Activated T-cell treated with anti-CD3 and anti-CD28 coated beads for 24 hours (primary cell): ENCODE data around the gene DNHD1.
"Not testable (repeated sequence)": the region's sequence is repeated elsewhere in the genome, so short reads cannot be mapped to it uniquely, and the experiment has no call there.

Experiments
- DNase-seq: peaks from one replicate; pipeline ENCODE4 v3.0.0-alpha.2; 2020; ENCODE audit warnings: low read depth

Gene DNHD1

GRCh38 chr11:6480299-6480914, 16.7 kb upstream of the DNHD1 start:
- DNase-seq, result no peak

DNA sequence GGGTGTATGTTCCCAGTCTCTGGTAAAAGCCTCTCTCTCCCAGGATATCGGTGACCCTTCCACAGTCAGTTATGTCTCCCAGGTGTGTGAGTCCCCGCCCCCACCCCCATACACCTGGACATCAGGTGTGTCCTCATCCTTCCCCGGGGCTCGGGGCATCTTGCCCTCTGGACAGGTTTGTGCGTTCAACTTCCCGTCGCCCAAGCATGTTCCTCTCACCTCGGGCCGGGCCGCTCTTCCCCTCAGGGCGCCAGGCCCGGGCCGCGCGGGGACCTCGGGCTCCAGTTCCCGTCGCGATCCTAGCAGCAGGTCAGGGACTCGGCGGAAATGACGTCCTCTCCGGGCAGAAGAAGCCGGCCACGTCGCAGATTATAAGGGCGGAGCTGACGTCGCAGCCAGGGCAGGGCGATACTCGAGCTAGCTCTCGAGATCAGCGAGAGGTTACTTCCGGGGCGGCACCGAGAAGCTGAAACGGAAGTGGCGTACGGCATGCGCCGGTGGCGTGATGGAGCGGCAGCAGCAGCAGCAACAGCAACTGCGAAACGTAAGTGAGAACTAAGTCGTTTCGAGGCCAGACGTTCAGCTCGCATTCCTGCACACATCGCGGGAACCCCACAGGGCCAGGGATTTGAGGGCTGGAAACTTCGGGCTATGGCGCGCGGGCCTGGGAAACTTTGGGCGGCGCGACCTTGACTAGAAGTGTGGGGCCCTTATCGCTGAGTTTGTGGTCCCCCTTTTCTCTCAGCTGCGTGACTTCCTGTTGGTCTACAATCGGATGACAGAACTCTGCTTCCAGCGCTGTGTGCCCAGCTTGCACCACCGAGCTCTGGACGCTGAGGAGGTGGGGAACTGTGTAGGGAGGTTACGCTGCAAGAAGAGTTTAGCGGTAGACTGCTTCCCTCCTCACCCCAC, 15.8 kb upstream of the DNHD1 start, which contains the start of the genes ARFIP2 and TIMM10B:
Gene ARFIP2 (minus strand): TSS at position 320 of the 912 bp plus-strand sequence. CDS start 910 bp downstream, outside the sequence.
Gene TIMM10B (plus strand): TSS at position 490 of the 912 bp plus-strand sequence. CDS start 16 bp downstream, at position 506.
- peak; percentile 96 for DNase-seq

DNA sequence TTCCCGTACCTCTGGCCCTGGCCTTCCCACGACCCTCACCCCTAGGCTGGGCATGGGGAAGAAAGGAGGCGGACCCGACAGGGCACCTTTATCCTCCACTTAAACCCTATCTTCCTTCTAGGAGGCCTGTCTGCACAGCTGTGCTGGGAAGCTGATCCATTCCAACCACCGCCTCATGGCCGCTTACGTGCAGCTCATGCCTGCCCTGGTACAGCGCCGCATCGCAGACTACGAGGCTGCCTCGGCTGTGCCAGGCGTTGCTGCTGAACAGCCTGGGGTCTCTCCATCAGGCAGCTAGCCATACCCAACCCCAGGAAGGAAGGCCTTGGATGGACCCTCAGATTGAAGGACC, 15.2 kb upstream of the DNHD1 start:
- no peak for DNase-seq

DNA sequence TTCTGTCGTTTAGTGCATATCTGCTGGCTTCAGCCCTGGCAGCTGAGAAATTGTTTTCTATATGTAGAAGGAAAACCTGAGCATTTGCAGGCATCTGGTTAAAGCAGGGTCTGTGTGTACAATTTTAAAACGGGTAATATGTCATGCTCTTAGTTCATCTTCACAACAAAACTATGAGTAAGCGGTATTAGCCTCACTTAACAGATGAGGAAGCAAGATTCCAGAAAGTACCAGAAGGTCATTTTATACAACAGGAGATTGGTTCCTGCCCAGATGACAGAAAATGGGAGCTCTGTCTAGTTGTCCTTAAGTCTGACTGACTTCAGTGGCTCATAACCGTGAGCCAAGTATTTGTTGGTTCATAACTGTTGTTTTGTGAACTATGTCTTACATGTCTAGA, 14.6 kb upstream of the DNHD1 start:
- DNase-seq, result no peak

- no peak for DNase-seq
Measured at GRCh38 chr11:6483015-6483414, 14.1 kb upstream of the DNHD1 start.

GRCh38 chr11:6485661-6486060, 11.4 kb upstream of the DNHD1 start:
- no peak for DNase-seq

- DNase-seq, result no peak
Measured at GRCh38 chr11:6486256-6486655, 10.8 kb upstream of the DNHD1 start.

GRCh38 chr11:6486938-6487337, 10.1 kb upstream of the DNHD1 start:
- no peak for DNase-seq

- DNase-seq, result no peak
Measured at GRCh38 chr11:6488342-6488741, 8.7 kb upstream of the DNHD1 start.

DNA sequence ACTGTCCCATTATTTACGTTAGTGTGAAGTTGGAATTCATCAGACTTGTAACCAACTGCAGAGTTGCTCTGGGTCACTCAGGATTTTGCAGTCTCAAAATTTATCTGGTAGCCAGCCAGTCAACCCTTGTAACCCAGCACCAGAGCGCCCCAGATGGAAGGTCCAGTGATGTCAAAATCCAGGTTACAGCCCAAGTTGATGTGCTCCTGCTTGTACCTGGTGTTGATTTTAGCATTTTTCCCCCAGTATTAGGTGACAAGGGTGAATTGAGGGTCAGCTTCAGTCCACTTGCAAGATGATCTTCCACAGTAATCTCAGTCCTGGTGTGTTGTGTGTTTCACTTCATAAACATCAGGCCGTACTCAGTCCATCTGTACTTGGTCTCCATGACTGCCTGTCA, 8.3 kb upstream of the DNHD1 start:
- no peak for DNase-seq

- no peak for DNase-seq
Measured at GRCh38 chr11:6489306-6489705, 7.8 kb upstream of the DNHD1 start.

- DNase-seq, result no peak
Measured at GRCh38 chr11:6498121-6498520, 1.0 kb downstream of the DNHD1 start.

- no peak for DNase-seq
Measured at GRCh38 chr11:6498544-6498943, 1.5 kb downstream of the DNHD1 start.

GRCh38 chr11:6502382-6502781, 5.3 kb downstream of the DNHD1 start:
- DNase-seq, result no peak

DNA sequence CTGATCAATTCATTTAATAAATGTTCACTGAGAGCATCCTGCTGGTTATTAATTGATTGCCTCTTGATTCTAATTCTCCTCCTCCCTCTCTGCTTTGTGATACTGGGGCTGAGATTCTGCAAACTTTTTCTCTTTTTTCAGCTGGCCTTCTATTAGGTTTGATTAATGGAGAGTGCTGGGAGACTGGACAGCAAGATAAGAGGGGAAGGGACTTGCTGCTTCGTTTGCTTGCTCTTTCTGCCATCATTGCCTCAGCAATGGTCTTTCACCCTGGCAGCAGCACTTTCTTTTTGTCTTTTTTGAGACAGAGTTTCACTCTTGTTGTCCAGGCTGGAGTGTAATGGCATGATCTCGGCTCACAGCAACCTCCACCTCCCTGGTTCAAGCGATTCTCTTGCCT, 7.1 kb downstream of the DNHD1 start:
- no peak for DNase-seq

DNA sequence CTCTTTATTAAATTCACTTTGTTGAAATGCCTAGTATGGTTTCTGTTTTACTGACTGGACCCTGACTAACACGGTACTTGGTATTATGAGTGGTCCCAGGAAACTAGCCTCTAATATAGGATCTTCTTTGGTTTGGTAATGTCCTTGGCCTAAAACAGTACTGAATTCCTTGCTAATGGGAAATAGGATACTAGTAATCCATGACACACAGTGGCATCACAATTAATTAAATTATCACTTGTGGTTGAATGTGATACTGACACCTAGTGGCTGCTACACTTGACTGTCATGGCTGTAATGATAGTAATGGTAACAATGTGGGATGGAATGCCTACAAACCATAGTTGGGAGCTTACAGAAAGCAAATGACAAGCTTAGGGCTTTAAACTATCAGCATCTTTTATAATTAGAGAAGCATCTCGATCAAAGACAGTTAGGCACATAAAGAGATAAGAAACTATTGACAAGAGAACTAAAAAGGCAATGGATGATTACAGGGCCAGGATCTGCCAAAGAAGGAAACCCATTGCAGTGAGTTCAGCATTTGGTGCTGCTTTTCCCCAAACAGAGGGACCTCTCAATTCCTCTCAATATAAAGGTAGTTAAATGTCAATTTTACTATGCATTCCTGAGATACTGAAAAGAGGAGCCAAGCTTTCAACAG, 8.6 kb downstream of the DNHD1 start:
- DNase-seq, result no peak

DNA sequence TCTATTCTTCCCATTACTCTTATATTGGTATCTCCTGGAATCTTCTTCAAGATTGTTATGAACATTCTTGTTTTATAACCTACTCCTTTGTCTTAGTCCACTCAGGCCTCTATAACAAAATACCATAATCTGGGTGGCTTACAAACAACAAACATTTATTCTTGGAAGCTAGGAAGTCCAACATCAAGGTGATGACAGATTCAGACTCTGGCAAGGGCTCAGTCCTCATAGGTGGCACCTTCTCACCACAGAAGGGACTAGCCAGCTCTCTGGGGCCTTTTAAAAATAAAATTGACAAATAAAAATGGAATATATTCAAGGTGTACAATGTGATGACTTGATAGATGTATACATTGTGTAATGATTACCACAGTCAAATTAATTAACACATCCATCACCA, 19.8 kb downstream of the DNHD1 start:
- no peak for DNase-seq

DNA sequence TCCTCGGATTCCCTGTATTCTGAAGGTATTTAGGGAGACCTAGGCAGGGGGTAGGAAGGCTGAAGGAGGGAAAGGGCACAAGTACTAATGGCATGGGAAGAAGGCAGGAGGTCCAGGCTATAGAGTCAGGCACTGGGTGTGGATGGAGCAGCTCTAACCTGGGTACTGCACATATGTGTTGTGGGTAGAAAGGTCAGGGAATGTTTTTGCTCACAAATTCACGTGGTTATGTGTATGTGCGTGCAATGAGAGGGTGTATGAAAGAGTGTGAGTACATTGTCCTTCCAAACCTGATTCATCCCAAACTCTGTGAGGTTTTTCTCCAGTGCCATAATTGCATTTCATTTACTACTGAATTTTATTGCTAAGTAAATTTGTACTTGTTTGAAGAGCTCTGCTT, 23.2 kb downstream of the DNHD1 start:
- no peak for DNase-seq

DNA sequence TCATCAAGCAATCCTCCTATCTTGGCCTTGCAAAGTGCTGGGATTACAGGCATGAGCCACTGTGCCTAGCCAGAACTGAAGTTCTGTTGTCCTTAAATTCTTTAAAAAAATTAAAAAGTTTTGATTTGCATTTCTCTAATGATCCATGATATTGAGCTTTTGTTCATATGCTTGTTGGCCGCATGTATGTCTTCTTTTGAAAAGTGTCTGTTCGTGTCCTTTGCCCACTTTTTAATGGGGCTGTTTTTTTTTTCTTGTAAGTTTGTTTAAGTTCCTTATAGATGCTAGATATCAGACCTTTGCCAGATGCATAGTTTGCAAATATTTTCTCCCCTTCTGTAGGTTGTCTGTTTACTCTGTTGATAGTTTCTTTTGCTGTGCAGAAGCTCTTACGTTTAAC, 24.9 kb downstream of the DNHD1 start:
- DNase-seq, result not testable (repeated sequence)

- no peak for DNase-seq
Measured at GRCh38 chr11:6523253-6523652, 26.2 kb downstream of the DNHD1 start.

GRCh38 chr11:6526411-6527135, 29.5 kb downstream of the DNHD1 start:
- no peak for DNase-seq

GRCh38 chr11:6529266-6529665, 32.2 kb downstream of the DNHD1 start:
- no peak for DNase-seq
